Lower leg skin (tissue), 4 donors: ENCODE measurements around the gene ATRN. TPM values are rescaled to one million over a fixed set of nuclear protein-coding genes. Genes with fewer than 3 reads are reported as not detected.

ENCODE experiments used
- DNase-seq, 2 donors: peaks; one replicate each; pipeline ENCODE4 v3.0.0-alpha.2; 2019; ENCODE audit warnings: low spot score in 2 of 2
- H3K4me3 ChIP-seq: fragments of 200-600 bp; sonication (generic); 2 replicates; pipeline ENCODE4 v1.5.1; 2017; ENCODE audit warnings: mild to moderate bottlenecking, low read depth; ENCODE audit not compliant: poor library complexity, severe bottlenecking
- POLR2A ChIP-seq, 2 donors: fragments of 450-650 bp; IDR thresholded peaks; one replicate each; pipeline ENCODE4 v1.6.1; 2016 to 2017; ENCODE audit warnings: antibody characterized with exemption in 2 of 2, mild to moderate bottlenecking in 1 of 2, moderate library complexity in 1 of 2
- WGBS, 2 donors: methylation state at CpG; one replicate each; pipeline ENCODE4 v1.1.5; 2018; 5-methylcytosine and 5-hydroxymethylcytosine counted together
- intact Hi-C: fragments of 100-400 bp; cut with DNase I; formaldehyde crosslinking; loops from one replicate; pipeline ENCODE4 v1.15.0; 2023; ENCODE audit warnings: low total_unique reads
- total RNA-seq, 4 donors: library from RNA; depleted of rRNA; stranded (reverse); fragments of >200 nt; gene quantifications; one replicate each; pipeline ENCODE4 v1.1.0, GENCODE V29; 2016
- TF ChIP-seq, protein P1 (sequence below), 3 donors: fragments of 450-650 bp; IDR thresholded peaks; one replicate each; pipeline ENCODE4 v1.5.1; 2016; ENCODE audit warnings: antibody characterized with exemption in 3 of 3, mild to moderate bottlenecking in 3 of 3, moderate library complexity in 2 of 3

ATRN gene
- total RNA-seq, 4 donors from 2014 or later = 18.2 to 34.6 (median 28.4) TPM

DNA sequence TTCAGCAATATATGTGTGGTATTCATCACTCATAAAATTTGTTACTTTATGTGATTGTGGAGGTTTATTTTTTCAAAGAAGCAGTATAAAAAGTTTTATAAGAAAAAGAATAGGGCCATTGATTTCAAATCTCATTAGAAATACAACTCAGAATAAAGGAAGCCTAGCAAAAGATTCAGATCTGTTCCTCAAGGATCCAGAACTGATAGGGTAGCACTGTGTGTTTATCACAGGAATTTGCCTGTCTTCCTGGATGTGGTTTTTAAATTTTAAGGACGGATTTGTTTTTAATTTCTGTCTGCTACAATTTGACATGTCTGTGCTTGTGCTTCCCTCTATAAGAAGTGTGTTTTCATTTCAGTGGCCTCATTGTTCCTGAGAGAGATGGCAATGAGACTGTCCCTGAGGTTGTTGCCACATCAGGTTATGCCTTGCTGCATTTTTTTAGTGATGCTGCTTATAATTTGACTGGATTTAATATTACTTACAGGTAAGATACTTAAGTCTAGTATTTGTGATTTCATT lies 74.6 kb downstream of the ATRN start:
- 33 to 49% methylated on average over 1 of the region's 1 CpG for WGBS, 2 donors
- intact Hi-C loops = no loop called here
- DNase-seq = no peak
- no peak for TF ChIP-seq POLR2A (IDR thresholded peaks at IDR 0.05)
- TF ChIP-seq, protein P1, sequence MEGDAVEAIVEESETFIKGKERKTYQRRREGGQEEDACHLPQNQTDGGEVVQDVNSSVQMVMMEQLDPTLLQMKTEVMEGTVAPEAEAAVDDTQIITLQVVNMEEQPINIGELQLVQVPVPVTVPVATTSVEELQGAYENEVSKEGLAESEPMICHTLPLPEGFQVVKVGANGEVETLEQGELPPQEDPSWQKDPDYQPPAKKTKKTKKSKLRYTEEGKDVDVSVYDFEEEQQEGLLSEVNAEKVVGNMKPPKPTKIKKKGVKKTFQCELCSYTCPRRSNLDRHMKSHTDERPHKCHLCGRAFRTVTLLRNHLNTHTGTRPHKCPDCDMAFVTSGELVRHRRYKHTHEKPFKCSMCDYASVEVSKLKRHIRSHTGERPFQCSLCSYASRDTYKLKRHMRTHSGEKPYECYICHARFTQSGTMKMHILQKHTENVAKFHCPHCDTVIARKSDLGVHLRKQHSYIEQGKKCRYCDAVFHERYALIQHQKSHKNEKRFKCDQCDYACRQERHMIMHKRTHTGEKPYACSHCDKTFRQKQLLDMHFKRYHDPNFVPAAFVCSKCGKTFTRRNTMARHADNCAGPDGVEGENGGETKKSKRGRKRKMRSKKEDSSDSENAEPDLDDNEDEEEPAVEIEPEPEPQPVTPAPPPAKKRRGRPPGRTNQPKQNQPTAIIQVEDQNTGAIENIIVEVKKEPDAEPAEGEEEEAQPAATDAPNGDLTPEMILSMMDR (IDR thresholded peaks at IDR 0.05) = no peak
- H3K4me3 ChIP-seq = no peak overlapping the region

DNA sequence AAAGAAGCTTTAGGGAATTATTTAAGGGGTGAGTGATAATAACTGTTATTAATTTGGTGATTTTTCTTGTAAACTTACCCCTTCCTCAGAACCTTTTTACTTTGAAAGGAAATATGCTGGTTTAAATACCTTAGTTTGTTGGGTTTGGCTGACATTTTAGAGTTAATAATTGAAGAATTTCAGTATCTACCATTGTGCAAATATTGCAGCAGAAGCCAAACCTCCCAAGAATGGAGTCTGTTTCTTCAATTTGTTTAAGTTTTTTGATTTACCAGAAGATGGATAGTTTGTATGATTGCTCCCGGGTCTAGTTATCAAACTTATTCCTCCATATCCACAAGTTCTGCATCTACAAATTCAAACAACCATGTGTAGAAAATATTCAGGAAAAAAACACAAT lies 77.1 kb downstream of the ATRN start:
- DNase-seq = no peak
- 95 to 98% methylated on average over 1 of the region's 1 CpG for WGBS, 2 donors

DNA sequence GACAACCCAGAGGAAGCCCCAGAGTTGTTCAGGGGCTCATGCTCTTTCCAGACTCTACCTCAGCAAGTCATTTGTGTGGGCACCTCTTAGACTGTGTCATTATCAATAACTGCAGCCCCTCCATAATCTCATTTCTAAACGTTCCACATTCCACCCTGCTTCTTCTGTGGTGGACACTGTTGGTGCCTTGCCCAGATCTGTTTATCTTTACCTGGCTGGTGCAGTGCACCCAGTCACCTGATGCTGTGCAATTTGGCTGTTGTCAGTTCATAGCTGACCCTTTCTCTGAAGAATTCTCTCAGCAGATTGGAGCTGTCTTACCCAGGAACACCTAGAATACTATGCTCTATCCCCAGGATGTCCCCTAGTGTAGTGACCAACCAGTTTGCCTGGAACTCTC lies 80.0 kb downstream of the ATRN start:
- TF ChIP-seq, protein P1 (IDR thresholded peaks at IDR 0.05) = no peak
- TF ChIP-seq POLR2A (IDR thresholded peaks at IDR 0.05) = no peak
- intact Hi-C loops = no loop called here
- WGBS, 2 donors = 74 to 84% methylated on average over 1 of the region's 1 CpG

More for the DNA sequence above, 77.1 kb downstream of the ATRN start:
- H3K4me3 ChIP-seq = no peak overlapping the region
- no peak for TF ChIP-seq POLR2A (IDR thresholded peaks at IDR 0.05)
- TF ChIP-seq, protein P1 (IDR thresholded peaks at IDR 0.05) = no peak
- intact Hi-C loops = no loop called here

DNA sequence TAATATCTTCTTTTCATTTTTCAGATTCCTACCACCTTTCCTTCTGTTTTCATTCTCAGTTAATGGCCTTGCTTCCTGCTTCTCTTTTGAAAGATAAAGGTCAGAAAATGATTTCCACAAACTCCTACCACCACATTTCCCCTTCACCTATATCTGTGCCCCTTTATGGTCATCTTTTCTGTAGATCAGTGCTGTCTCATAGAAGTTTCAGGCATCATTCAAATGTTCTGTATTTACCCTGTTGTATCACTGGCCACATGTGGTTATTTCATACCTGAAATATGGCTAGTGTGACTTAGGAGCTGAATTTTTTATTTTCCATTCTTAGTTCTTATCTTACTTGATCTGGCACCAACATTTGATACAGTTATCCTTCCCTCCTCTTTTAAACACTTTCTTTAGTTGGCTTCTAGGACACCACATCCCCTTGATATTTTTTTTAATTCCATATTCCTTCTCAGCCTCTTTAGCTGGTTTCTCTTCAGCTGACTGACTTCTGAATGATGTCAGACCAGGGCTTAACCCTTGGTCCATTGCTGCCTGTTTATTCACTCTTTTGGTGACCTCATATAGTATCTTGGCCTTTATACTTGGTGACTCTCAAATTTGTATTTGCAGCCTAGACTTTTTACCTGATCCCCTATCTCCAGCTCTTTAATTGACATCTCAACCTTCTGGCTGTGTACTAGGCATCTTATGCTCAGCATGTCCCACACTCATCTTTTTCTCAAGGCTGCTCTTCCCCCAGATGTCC lies 81.0 kb downstream of the ATRN start:
- intact Hi-C loops = no loop called here
- TF ChIP-seq, protein P1 (IDR thresholded peaks at IDR 0.05) = no peak
- TF ChIP-seq POLR2A (IDR thresholded peaks at IDR 0.05) = no peak
- no peak for DNase-seq
- no peak overlapping the region for H3K4me3 ChIP-seq

More for the DNA sequence above, 80.0 kb downstream of the ATRN start:
- no peak for DNase-seq
- H3K4me3 ChIP-seq = no peak overlapping the region

GRCh38 chr20:3553663-3554062 lies 82.8 kb downstream of the ATRN start:
- H3K4me3 ChIP-seq = no peak overlapping the region
- intact Hi-C loops = no loop called here
- DNase-seq = no peak
- WGBS, 2 donors = 49 to 55% methylated on average over 3 of the region's 3 CpGs
- TF ChIP-seq, protein P1 (IDR thresholded peaks at IDR 0.05) = no peak
- no peak for TF ChIP-seq POLR2A (IDR thresholded peaks at IDR 0.05)
